MM.1S (cell line): ENCODE results near the gene ZNF79.

Experiments
- CTCF ChIP-seq: fragments of 300-600 bp; sonication (generic); IDR thresholded peaks from 2 replicates; pipeline ENCODE4 v1.5.1; 2016; ENCODE audit warnings: antibody characterized with exemption, low read length, mixed read lengths
- EZH2 ChIP-seq: fragments of 300-600 bp; sonication (generic); optimal IDR thresholded peaks from 2 replicates; pipeline ENCODE3; 2017; ENCODE audit warnings: low read depth, mild to moderate bottlenecking, antibody characterized with exemption, low read length, mixed read lengths
- EZH2phosphoT487 ChIP-seq: fragments of 300-600 bp; sonication (generic); IDR thresholded peaks from 2 replicates; pipeline ENCODE4 v1.6.1; 2018; ENCODE audit warnings: antibody characterized with exemption, low read length

DNA sequence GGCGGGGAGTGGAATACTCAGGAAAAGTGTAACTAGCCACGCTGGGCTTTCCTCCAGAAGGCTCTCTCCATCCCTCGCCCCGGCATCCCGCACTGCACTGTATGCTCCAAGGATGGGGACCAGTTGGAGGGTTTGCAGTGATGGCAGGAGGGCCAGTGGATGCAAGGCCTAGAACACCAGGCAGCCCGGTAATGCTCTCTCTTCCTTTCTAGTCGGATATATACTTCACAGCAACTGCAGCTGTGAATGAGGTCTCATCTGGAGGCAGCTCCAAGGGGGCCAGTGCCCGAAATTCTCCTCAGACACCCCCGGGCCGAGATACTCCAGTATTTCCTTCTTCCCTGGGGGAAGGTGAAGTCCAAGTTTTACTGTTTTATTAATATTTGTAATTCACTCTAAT is 37.2 kb upstream of the ZNF79 start:
- TF ChIP-seq CTCF (no peak), EZH2phosphoT487 (no peak), EZH2 (no peak)
